ENCODE measurements around the gene CAPZB. TPM values are rescaled to one million over a fixed set of nuclear protein-coding genes. Genes with fewer than 3 reads are reported as not detected.

Gene CAPZB
- polyA plus RNA-seq, 3 donors, result 290 to 504 (median 407) TPM

DNA sequence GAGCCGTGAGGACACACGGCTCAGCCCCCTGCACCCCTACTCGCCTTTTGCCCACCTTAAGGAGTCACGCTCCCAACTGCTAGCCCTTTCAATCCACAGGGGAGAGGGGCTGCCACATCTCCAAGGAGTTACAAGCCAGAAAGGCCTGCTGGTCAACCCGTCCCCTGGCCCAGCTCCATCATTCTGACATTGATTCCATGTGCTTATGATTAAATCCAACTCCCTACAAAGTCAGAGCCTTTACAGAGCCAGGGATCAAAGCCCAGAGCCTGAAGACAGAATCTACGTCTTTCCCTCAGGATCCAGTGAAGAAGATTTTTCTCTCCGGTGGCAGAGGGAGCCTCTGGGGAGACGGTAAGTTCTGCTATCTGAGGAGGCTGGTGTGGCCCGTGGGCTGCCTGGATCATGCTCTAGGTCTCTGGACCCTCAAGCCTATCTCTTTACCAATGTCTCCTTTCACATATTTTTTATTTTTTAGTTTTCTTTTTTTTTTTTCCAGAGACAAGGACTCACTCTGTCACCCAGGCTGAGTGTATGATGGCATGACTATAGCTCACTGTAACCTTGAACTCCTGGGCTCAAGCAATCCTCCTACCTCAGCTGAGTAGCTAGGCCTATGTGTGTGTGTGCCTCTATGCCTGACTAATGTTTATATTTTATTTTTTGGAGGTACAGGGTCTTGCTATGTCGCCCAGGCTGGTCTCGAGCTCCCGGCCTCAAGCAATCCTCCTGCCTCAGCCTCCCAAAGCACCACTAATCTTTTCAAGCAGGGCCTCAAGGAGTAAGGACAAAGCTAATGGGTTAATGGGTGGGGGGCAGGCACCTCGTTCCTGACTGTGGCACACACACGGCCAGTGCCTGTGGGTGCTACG lies 111.9 kb downstream of the CAPZB start:
- DNase-seq, result no peak
- no peak overlapping the region for H2AFZ ChIP-seq (ENCODE audit: insufficient read depth, low read depth, low read length, poor library complexity, severe bottlenecking)
- intact Hi-C loops (cut with micrococcal nuclease), result no loop called here
- H3K9me3 Mint-ChIP-seq, result no peaks in the 10 kb centered on the region
- H3K27me3 Mint-ChIP-seq (ENCODE audit: low read depth in 3 of 3), result peaks cover 0 to 3% (median 0%) of the 10 kb centered on the region in 3 donors
- WGBS (ENCODE audit: insufficient coverage), result 97% methylated on average over 10 of the region's 15 CpGs
- H3K4me1 Mint-ChIP-seq, result peaks cover 23% of the 10 kb centered on the region
- peaks cover 100% of the 10 kb centered on the region for H4K20me1 ChIP-seq (ENCODE audit: insufficient read depth, low read length)
- TF ChIP-seq, protein P1, sequence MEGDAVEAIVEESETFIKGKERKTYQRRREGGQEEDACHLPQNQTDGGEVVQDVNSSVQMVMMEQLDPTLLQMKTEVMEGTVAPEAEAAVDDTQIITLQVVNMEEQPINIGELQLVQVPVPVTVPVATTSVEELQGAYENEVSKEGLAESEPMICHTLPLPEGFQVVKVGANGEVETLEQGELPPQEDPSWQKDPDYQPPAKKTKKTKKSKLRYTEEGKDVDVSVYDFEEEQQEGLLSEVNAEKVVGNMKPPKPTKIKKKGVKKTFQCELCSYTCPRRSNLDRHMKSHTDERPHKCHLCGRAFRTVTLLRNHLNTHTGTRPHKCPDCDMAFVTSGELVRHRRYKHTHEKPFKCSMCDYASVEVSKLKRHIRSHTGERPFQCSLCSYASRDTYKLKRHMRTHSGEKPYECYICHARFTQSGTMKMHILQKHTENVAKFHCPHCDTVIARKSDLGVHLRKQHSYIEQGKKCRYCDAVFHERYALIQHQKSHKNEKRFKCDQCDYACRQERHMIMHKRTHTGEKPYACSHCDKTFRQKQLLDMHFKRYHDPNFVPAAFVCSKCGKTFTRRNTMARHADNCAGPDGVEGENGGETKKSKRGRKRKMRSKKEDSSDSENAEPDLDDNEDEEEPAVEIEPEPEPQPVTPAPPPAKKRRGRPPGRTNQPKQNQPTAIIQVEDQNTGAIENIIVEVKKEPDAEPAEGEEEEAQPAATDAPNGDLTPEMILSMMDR (IDR thresholded peaks at IDR 0.05), result no peak
- no peaks in the 10 kb centered on the region for H3K9me3 ChIP-seq (replicated peaks in 1 of 2; ENCODE audit: control insufficient read depth in 1 of 2, insufficient read depth in 1 of 2, low read length in 2 of 2)
- H3K4me2 ChIP-seq (replicated peaks; ENCODE audit: extremely low read depth, low read length, poor library complexity, severe bottlenecking), result no peak overlapping the region
- H3K4me3 ChIP-seq (replicated peaks in 1 of 3; ENCODE audit: low read depth in 2 of 3, low read length in 3 of 3), result no peak overlapping the region
- H3K27ac Mint-ChIP-seq, result peak overlapping the region in 2 of 7 donors; percentile 21 to 30
- H3K9ac ChIP-seq (ENCODE audit: insufficient read depth, low read length, poor library complexity, severe bottlenecking), result no peak overlapping the region
- H3K4me1 ChIP-seq (ENCODE audit: control insufficient read depth in 1 of 2, insufficient read depth in 2 of 2, low read length in 2 of 2), result peaks cover 0 to 22% of the 10 kb centered on the region in 2 donors
- no peak overlapping the region for H3K27ac ChIP-seq (ENCODE audit: low read depth in 1 of 2, low read length in 2 of 2)
- peaks cover 70 to 87% of the 10 kb centered on the region in 2 donors for H3K36me3 ChIP-seq (replicated peaks in 1 of 2; ENCODE audit: control insufficient read depth in 1 of 2, insufficient read depth in 2 of 2, low read length in 2 of 2)
- H3K79me2 ChIP-seq (ENCODE audit: insufficient read depth, low read length), result peaks cover 32% of the 10 kb centered on the region
- no peaks in the 10 kb centered on the region for H3K27me3 ChIP-seq (ENCODE audit: control insufficient read depth in 2 of 2, insufficient read depth in 2 of 2, low read length in 2 of 2)
- H3K36me3 Mint-ChIP-seq, result peaks cover 70 to 86% of the 10 kb centered on the region in 2 donors
- no peak overlapping the region for H3K4me3 Mint-ChIP-seq

DNA sequence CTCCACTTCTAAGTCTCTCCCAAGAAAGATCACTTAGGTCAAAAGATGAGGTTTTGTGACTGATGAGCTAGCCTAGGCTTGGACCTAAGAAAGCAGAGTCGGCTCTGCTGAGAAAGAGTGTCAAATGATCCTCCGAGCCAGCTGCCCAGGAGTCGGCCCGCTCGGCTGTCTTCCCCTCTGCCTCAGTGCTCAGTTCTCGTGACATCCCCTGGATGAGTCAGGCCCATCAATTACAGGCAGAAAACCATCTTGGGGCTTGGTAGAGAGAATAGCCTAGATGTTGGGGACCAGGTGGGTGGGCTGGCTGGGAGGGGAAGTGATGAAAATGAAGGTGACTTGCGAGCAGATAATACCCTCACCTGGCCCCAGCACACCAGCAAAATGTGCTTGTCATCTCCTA lies 112.7 kb downstream of the CAPZB start:
- no peak overlapping the region for H3K4me2 ChIP-seq (replicated peaks; ENCODE audit: extremely low read depth, low read length, poor library complexity, severe bottlenecking)
- H2AFZ ChIP-seq (ENCODE audit: insufficient read depth, low read depth, low read length, poor library complexity, severe bottlenecking), result no peak overlapping the region
- intact Hi-C loops (cut with micrococcal nuclease), result no loop called here
- no peaks in the 10 kb centered on the region for H3K27me3 ChIP-seq (ENCODE audit: control insufficient read depth in 2 of 2, insufficient read depth in 2 of 2, low read length in 2 of 2)
- H3K9me3 ChIP-seq (replicated peaks in 1 of 2; ENCODE audit: control insufficient read depth in 1 of 2, insufficient read depth in 1 of 2, low read length in 2 of 2), result no peaks in the 10 kb centered on the region
- DNase-seq, result no peak
- H3K27ac ChIP-seq (ENCODE audit: low read depth in 1 of 2, low read length in 2 of 2), result peak overlapping the region in 1 of 2 donors; percentile 27
- Mint-ChIP-seq H3K36me3 (peaks cover 65 to 85% of the 10 kb centered on the region in 2 donors), H3K4me3 (no peak overlapping the region), H3K27ac (peak overlapping the region in 3 of 7 donors; percentile 21 to 41 (median 32)), H3K4me1 (peaks cover 23% of the 10 kb centered on the region), H3K9me3 (no peaks in the 10 kb centered on the region), H3K27me3 (ENCODE audit: low read depth in 3 of 3) (peaks cover 0 to 3% (median 2%) of the 10 kb centered on the region in 3 donors)
- H3K4me3 ChIP-seq (replicated peaks in 1 of 3; ENCODE audit: low read depth in 2 of 3, low read length in 3 of 3), result no peak overlapping the region
- H4K20me1 ChIP-seq (ENCODE audit: insufficient read depth, low read length), result peaks cover 100% of the 10 kb centered on the region
- TF ChIP-seq, protein P1 (IDR thresholded peaks at IDR 0.05), result no peak
- peaks cover 62 to 84% of the 10 kb centered on the region in 2 donors for H3K36me3 ChIP-seq (replicated peaks in 1 of 2; ENCODE audit: control insufficient read depth in 1 of 2, insufficient read depth in 2 of 2, low read length in 2 of 2)
- H3K79me2 ChIP-seq (ENCODE audit: insufficient read depth, low read length), result peaks cover 38% of the 10 kb centered on the region
- no peak overlapping the region for H3K9ac ChIP-seq (ENCODE audit: insufficient read depth, low read length, poor library complexity, severe bottlenecking)
- peaks cover 0 to 22% of the 10 kb centered on the region in 2 donors for H3K4me1 ChIP-seq (ENCODE audit: control insufficient read depth in 1 of 2, insufficient read depth in 2 of 2, low read length in 2 of 2)
- WGBS (ENCODE audit: insufficient coverage), result 91% methylated on average over 5 of the region's 7 CpGs

All from CD14-positive monocyte (primary cell).